GM19395 (cell line): ENCODE results near the gene RAB3A.

Experiments used
- ATAC-seq: cut with Tn5 transposase; IDR thresholded peaks from one replicate; pipeline ENCODE4 v1.9.1; 2021; ENCODE audit warnings: mild to moderate bottlenecking, moderate library complexity; ENCODE audit not compliant: unreplicated experiment

The RAB3A gene

DNA sequence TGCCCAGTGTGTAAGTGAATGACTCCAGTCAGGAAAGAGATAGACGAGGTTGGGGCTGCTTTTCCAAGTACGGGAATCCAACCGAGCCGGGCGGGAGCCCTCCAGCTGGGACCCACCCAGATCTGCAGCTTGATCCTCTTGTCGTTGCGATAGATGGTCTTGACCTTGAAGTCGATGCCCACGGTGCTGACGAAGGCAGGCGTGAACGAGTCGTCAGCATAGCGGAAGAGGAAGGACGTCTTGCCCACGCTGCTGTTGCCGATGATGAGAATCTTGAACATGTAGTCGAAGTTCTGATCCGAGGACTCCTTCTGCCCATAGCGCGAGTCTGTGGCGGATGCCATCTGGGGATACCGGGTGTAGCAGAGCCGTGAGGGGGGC, 1.5 kb downstream of the RAB3A start:
- no peak for ATAC-seq

DNA sequence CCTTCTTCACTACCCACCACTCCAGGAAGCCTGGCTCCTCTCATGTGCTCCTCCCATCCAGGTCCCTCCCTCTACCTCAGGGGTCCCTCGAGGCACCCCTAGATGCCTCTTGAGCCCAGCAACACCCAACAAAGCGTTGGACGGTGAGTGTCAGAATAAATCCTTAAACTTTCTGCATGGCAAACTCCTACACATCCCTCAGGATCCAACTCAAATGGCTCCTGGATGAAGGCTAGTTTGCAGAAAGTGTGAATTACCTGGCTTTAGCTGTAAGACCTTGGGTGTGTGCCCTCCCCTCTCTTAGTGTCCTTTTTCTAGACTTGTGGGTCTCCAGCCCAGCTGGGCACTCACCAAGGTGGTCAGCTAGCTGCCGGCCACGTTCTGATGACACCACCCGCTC, 5.5 kb downstream of the RAB3A start:
- no peak for ATAC-seq

DNA sequence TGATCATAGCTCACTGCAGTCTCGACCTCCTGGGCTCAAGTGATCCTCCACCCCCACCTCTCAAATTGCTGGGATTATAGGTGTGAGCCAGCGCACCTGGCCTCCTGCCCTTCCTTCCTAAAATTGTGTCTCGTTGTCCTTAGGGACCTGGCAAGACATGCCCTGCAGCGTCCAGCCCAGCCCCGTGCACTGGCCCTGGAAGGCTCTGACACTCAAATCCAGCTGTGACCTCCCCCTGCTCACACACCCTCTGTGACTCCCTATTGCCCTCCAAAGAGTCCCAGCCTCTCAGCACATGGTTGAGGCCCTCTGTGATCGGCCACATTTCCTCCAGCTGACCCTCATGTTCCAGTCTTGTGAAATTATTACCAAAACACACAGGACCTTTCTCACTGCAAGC, 5.9 kb downstream of the RAB3A start:
- no peak for ATAC-seq

DNA sequence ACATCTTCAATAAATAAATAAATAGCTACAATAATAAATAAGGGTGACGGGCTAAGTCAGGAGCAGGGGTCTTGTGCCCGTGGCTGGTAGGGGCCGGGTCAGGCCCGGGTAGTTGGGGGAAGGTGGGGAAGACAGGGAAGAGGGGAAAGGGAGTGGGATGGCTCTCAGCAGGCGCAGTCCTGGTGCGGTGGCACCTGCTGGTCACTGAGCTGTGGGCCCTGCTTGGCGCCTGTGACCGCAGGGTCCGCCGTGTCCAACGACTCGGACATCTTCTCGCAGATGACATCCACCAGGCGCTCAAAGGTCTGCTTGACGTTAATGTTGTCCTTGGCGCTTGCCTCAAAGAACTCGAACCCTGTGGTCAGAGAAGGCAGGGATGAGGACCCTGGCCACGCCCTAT, 6.5 kb downstream of the RAB3A start:
- no peak for ATAC-seq

DNA sequence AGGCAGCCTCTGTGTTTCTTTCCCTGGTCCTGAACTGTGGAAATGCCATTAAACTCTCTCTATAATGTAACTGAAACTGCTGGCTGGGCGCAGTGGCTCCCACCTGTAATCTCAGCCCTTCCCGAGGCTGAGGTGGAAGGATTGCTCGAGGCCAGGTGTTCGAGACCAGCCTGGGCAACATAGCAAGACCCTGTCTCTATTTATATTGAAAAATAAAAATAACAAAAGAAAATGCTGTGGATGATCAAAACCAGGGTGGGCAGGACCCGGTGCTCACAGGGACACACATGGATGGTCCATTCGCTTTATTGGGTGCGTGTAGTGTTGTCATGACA, 7.4 kb downstream of the RAB3A start:
- no peak for ATAC-seq

DNA sequence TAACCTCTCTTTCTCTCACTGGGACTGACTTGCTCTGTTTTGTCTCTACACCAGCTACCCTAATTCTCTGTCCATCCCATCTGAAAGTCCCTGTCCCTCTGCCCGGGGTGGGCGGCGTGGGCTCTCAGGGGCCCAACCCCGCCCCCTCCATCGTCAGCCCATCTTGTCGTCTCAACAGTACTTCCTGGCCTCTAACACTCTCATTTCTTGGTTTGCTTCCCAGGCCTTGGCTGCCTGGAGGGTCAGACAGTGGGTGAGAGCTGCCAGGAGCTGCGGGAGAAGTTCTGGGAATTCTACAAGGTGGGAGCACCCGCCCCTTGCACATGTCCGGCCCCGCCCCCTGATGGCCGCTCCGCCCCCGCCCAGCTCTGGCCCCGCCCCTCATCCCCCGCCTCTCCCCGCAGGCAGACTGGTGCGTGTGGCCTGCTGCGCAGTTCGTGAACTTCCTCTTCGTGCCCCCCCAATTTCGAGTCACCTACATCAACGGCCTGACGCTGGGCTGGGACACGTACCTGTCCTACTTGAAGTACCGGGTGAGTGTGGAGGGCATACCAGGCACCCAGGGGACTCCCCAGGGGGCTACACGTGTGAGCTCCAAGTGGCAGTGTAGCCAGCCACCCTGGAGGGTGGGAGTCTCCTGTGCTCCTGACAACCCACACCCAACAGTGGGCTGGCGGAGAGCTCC, 9.1 kb downstream of the RAB3A start:
- no peak for ATAC-seq

DNA sequence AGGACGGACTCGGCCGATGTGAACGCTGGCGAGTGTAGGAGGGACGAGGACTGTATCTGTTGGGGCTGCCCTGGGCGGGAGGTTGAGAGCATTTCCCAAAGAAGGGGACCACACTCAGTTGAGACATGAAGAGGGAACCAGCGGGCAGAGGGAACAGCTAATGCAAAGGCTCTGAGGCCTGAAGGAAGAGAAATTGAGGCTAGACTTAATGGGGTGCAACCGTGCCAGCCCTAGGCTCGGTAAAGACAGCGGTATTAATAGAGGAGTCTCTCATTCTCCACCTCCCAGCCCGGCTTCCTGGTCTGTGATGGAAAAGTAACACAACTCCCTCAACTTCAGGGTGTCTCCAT, 9.7 kb downstream of the RAB3A start:
- ATAC-seq, result no peak

DNA sequence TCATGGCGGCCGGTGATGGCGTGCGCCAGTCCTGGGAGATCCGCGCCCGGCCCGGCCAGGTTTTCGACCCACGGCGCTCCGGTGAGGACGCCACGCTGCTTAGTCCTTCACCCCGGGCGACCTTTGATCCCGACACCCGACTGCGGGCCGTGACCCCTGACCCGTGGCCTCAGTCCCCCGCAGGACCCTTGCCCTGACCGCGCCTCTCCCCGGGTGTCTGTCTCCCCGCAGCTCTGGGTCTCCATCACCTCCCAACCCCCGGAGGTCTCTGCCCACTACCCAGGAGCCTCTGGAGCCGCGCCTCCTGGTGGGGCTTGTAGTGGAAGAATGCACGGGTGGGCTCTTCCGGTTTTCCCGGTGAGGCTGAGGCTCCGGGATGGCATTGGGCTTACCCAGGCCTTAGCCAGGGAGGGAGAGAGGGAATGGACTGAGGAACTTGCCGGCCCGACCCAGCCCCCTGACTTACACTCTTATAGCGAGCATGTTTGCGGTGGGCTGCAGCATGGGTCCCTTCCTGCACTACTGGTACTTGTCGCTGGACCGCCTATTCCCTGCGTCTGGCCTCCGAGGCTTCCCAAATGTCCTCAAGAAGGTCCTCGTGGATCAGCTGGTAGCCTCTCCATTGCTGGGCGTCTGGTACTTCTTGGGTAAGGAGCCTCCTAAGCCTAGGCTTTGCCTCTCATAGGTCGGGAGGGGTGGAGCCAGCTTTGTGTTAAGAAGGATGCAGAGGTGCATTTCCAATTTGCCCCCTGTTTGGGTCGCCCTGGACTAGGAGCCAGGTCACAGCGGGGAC, 10.3 kb downstream of the RAB3A start:
- no peak for ATAC-seq

DNA sequence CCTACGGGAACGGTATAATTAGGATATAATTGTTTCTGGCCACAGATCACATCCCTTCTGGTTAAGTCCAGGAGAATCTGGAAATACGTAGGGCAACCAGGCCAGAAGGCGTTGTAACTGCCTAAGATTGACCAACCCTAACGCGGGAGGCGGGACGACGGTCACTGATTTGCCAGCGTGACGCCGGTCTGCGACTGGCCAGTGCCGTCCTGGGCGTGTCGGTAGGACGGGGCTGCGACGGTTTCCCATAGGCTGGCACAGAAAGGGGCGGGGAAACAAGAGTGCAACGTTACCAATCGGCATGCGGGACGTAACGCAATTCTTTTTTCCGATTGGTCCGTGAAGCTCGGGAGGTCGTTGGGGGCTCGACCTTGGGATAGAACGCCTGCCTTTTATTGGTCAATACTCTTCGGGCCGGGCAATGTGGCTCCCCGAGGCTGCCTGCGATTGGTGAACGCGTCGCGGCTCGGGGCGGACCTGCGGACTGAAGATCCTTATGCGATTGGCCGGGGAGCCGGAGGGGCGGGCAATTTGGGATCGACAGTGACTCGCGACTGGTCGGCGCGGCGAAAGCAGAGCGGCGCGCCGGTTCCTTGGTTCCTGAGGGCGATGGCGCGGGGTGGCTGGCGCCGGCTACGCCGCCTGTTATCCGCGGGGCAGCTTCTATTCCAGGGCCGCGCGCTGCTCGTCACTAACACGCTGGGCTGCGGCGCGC, 11.0 kb downstream of the RAB3A start, which contains the start of gene MPV17L2:
MPV17L2 (plus strand) TSS at position 546 of the 715 bp plus-strand sequence; CDS start at position 610, 64 bp downstream.
- ATAC-seq, result peak; percentile 88

DNA sequence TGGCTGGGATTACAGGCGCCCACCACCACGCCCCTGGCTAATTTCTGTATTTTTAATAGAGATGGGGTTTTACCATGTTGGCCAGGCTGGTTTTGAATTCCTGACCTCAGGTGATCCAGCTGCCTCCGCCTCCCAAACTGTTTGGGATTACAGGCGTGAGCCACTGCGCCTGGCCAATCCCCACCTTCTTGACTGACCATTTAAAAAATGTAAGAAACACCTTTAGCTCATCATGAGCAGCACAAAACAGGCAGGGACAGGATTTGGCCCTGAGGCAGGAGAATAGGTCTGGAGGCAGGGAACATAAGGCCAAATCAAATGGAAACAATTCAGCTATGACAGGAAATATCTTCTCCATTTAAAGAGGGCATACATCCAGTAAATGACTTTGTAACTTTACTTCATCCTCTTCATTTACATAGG, 12.2 kb downstream of the RAB3A start:
- ATAC-seq, result no peak

DNA sequence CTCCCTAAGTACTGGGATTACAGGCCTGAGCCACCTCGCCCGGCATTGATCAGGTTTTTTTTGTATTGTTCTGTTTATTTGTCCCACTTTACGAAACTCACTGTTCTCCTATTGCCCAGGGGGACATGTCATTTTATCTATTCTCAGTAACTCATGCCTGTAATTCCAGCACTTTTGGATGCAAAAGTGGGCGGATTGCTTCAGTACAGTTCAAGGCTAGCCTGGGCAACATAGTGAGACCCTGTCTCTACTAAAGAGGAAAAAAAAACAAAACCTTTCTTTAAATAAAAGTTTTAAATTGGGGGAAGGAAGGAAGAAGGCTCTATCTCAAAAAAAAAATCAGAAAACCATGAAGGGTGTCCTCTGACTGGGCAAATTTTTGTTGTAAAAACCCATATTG, 13.6 kb downstream of the RAB3A start:
- no peak for ATAC-seq

DNA sequence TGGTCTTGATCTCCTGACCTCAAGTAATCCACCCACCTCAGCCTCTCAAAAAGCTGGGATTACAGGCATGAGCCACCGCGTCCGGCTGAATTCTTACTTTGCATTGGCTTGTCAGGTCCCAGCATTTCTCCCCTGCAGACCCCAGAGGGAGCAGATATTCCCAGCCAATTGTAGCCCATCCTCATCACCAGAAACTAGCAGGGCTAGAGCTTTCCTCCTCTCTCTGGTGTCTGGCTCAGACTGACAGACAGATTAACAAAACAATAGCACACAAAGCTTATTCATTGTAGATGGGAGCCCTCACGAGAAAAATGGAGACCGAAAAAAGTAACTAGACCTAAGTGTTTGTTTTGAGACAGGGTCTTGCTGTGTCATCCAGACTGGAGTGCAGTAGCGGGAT, 18.3 kb downstream of the RAB3A start:
- ATAC-seq, result no peak

DNA sequence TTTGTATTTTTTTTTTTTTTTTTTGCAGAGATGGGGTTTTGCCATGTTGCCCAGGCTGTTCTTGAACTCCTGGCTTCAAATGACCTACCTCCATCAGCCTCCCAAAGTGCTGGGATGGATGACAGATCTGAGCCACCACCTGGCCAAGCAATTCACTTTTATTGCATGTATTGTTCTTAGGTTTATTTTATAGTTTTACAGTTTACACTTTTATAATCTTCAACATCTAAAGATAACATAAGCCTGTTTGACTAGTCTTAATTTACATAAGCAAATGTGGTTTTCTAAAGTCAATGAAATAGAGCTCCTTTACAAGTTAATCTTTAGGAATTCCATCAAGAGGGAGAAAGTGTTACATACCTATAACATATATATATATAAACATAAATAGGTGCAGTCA, 20.3 kb downstream of the RAB3A start:
- no peak for ATAC-seq

DNA sequence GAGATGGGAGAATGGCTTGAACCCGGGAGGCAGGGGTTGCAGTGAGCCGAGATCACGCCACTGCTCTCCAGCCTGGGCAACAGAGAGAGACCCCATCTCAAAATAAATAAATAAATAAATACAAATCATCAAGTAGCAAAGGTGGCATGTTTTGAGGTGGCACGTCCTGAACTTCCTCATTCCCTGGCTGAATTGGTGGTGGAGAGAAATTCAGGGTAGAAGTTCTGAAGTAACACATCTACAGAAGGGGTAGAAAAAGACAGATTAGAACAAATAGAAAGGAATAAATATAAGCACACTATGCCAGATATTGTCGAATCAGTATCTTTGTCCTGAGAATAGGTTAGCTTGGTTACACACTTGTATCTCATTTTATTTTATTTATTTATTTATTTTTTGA, 23.9 kb downstream of the RAB3A start:
- no peak for ATAC-seq

DNA sequence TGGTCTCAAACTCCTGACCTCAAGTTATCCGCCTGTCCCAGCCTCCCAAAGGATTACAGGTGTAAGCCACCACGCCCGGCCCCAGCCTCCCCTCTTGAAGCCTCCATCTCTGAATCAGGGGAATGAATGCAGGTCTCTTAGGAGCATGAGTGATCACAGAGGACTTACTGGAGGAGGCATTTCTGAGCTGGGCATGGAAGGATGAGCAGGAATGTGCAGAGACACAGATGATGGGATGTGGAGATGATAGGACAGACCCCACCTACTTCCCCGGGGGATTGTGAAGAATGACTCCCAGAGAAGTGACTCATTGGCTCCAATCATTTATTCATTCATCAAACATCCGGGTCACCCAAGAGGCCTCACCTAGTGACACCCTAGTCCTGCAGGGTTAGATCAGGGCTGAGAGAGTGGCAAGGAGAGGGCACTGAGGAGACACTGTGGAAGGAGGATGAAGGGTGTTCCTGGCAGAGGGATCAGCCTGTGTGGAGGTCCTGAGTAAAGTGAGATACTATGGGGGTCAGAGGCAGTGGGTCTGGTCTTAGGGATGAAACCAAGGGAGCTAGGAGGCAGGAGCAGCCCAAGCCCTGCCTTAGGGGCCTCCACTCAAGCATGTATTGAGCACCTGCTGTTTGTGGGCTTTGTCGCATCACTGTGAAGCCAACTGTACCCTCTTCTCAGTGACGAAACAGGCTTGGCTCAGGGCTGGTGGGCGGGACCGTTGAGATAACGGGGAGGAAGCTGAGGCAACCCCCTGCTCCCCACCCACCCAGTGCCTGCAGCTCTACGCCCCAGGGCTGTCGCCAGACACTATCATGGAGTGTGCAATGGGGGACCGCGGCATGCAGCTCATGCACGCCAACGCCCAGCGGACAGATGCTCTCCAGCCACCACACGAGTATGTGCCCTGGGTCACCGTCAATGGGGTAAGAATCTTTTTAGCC, 27.2 kb downstream of the RAB3A start:
- no peak for ATAC-seq

DNA sequence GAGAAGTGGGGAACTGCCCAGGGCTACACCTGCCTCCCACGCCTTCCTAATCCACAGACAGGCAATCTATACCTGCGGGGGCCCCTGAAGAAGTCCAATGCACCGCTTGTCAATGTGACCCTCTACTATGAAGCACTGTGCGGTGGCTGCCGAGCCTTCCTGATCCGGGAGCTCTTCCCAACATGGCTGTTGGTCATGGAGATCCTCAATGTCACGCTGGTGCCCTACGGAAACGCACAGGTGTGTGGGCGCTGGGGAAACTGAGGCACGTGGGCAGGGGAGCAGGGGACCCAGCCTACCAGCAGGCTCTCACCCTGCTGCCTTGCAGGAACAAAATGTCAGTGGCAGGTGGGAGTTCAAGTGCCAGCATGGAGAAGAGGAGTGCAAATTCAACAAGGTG, 28.9 kb downstream of the RAB3A start:
- no peak for ATAC-seq

DNA sequence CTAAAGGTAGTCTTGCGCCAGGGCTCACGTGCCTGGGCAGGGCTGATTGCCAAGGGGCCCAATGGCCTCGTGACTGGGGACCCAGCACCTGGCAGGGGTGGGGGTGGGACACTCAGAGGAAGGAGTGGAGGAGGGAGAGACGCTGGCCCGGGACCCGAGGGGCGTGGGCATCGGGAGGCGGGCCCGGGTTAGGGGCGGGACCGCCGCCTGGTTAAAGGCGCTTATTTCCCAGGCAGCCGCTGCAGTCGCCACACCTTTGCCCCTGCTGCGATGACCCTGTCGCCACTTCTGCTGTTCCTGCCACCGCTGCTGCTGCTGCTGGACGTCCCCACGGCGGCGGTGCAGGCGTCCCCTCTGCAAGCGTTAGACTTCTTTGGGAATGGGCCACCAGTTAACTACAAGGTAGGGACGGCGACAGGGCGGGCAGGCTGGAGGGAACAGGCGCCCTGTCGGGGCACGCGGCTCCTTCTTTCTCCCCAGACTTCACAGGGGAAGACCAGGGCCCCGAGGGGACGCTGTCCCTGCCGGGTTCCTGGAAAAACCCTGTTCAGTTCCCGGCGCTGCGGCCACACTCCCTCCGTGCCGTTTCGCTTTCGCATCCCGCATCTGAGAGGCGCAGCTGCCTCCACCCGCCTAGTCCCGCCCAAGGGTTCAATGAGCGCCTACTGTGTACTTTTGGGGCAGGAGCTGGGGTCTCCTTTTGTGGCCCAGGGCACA, 30.1 kb downstream of the RAB3A start, which contains the start of gene IFI30:
IFI30 (plus strand) TSS at position 242 of the 717 bp plus-strand sequence; CDS start at position 271, 29 bp downstream.
- peak; percentile 41 for ATAC-seq

DNA sequence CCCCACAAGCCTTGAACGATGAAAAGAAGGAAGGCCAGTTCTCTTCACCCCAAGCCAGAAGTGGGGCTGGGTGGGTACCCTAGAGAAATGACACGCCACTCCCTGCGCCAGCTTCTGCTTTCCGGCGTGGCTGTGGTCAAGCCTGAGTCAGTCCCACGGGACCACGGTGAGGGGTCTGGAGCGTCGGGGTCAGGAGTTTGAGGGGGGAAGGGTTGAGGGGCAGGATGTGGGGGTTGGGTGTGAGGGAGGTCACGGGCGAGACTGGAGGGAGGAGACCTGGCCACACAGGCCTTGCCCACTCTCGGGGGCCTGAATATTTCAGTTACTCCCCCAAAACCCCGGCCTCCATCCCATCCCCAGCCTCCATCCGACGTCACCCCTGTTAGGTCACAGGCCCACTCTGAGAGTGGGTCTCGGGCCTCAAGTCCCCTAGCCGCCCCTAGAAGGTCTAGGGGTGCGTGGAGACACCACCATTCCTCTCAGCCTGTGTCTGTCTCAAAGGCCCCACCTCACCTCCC, 30.7 kb downstream of the RAB3A start:
- peak; percentile 2 for ATAC-seq

DNA sequence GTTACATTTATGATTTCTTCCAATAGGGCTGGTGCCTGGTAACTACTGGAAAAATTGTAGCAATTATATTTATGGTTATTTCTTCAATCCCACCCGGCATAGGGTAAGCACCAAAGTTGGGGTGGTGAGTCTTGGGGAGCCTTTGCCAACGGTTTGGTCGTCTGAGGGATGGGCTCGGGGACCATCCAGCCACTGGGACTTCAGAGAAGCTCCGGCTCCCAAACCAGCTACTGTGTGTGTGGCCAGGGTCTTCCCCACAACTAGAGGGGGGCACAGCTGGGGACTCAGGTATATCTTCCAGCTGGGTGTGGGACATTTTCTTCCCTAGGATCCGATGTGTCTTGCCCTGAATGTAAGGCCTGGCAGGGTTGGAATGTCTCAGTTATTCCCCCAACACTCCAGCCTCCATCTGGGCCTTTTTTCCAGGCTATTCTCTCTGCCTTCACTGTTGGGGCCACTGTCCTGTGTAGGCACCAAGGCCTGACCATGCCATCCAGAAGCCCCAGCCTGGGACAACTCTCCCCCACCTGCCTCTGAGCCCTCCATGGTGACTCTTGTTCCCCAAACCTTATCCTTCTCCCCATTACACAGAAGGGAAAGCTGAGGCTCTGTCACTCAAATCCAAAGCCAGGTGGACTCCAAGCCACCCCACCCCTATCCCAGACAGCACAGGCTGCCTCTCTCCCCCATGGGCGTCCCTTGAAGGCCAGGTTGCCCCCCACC, 31.4 kb downstream of the RAB3A start:
- no peak for ATAC-seq
